ENCODE measurements around the gene GPD2.
"Not testable (repeated sequence)": the region's sequence is repeated elsewhere in the genome, so short reads cannot be mapped to it uniquely, and the experiment has no call there.

Gene GPD2

DNA sequence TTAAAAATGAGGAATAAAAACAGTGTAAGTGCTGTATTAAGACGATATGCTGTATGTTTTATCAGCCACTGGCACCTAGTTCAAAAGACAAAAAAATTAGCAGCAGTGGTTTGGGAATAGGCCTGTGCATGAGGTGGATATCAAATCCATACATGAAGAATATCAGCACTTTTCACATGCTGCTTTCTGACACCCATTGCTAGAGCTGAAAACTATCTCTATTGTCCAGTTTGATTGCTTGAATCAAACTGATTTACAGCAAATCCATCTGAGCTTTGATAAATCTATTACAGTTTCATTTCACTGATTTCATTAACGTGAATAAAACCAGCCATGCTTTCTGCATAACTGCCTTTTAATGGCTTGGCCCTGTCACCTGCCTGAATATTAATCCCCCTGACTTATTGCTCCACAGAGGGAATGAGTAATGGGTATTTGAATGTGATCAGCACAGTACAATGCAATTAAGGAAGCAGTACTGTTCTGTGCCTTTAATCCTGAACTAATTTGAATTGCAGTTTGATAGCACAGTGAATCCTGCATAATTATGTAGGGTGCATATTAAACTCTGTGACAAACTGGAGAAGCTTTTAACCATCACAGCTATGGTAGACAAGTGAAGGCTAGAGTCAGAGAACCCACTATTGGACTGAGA, 154.0 kb downstream of the GPD2 start:
- no peak for DNase-seq

GRCh38 chr2:156592809-156593593, 156.8 kb downstream of the GPD2 start:
- no peak for DNase-seq

DNA sequence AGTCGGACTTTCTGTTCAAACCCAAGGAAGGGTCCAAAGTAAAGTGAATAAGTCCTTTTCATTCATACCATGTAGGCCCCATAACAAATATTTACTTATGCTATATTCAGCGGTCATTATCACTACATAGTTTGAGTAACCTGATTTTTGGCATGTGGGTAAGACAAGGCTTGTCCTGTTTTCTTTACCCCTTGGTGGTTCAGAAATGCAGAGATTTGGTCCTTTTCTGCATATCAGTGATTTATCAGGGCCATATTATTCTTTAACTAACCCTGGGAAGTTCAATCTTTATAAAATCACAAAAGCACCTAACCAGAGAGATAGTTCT, 157.4 kb downstream of the GPD2 start:
- no peak for DNase-seq

DNA sequence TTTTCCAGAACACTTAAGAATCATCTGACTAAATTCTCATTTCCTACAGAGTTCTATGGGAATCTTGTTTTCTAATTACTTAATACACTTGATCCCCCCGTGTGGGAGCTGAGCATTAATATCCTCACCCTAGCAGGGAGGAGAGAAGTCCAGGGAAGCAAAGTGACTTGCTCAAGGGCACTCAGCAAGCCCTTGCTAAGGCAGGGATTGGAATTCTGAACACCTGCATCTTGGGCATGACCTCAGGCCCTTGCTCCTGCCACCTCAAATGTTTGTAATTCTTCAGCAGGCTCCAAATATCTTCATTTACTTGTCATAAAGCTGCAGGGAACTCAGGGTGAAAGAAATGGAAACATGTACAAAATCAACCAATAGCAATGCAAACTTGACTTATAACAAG, 162.4 kb downstream of the GPD2 start:
- no peak for DNase-seq

DNA sequence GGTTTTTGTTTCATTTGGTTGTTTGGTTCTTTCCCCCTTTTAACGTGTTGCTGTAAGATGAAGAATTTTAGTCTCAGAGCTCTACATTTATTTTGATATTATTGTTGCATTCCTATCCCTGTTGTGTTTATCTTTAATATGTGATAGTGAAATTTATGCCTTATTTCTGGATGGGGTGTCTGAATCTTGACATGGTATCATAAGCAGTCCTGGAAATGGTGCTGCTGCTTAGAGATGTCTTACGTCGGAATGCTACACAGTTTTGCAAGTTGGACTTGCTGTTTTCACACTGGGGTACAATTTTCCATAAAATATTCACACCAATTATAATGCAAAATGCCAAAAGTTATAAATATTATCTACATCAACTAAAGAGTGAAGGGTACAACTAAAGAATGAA, 164.0 kb downstream of the GPD2 start:
- DNase-seq: no peak

GRCh38 chr2:156601855-156602551, 165.8 kb downstream of the GPD2 start:
- no peak for DNase-seq

DNA sequence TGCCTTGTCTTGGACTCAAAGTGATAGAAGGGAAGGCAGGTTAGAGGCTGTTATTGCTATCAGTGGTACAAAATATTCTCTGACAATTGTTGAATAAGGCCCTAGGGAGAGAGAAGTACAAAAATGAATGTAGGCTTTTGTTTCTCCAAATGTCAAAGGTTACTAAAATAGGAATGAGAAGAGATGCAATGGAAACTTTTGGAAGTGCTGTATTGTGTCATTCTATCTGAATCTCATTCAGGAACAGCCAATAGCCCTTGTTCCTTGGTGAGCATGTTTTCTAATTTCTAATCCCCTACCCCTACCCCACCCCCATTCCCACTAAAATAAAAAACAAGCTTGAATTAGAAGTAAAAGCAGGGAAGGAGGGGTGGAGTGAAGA, 166.4 kb downstream of the GPD2 start:
- DNase-seq: no peak

- DNase-seq: no peak
Measured at GRCh38 chr2:156615836-156616322, 179.7 kb downstream of the GPD2 start.

DNA sequence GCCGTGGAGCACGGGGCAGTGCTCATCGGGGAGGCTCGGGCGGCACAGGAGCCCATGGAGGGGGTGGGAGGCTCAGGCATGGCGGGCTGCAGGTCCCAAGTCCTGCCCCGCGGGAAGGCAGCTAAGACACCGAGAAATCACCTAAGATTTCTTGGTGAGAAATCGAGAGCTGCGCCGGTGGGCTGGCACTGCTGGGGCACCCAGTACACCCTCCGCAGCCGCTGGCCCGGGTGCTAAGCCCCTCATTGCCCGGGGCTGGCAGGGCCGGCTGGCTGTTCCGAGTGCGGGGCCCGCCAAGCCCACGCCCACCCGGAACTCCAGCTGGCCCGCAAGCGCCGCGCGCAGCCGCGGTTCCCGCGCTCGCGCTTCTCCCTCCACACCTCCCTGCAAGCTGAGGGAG, 181.9 kb downstream of the GPD2 start:
- not testable (repeated sequence) for DNase-seq

GRCh38 chr2:156619021-156619539, 182.9 kb downstream of the GPD2 start:
- no peak for DNase-seq

DNA sequence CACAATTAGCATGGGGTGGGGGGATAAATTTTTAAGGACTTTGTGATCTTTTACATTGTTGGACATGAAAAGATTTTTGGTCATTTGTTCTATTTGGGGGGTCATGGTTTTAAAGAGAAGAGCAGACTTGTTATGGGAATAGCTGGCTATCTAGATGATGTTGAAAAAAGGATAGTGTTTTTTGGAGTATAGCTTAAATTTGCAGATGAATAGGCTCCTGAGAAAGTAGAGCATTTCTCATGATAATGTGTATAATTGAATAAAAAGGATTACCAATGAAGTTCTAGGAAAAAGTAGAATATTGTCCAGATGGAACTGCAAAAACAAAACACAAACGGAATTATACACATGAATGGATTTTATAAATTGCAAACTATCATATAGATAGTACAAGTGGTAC, 186.3 kb downstream of the GPD2 start:
- DNase-seq: no peak

- no peak for DNase-seq
Measured at GRCh38 chr2:156625360-156626170, 189.4 kb downstream of the GPD2 start.

DNA sequence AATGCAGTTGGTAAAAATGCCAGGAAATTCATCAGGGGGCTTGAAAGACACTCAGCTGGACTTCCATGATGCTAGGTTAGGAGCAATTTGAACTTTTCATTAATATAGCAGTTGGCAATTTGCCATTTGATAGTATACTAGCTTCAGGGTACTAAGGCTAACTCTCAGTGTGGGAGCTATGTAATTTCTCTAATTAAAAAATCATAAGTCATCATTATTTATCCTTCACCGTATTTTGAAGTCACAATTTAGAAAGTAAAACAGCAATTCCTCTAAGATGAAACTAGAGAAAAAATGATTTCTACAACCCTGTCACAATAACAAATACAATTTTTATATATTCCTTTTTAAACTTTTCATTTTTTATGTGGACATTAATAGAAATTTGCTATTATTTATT, 190.8 kb downstream of the GPD2 start:
- no peak for DNase-seq

GRCh38 chr2:156630579-156631337, 194.6 kb downstream of the GPD2 start:
- no peak for DNase-seq

DNA sequence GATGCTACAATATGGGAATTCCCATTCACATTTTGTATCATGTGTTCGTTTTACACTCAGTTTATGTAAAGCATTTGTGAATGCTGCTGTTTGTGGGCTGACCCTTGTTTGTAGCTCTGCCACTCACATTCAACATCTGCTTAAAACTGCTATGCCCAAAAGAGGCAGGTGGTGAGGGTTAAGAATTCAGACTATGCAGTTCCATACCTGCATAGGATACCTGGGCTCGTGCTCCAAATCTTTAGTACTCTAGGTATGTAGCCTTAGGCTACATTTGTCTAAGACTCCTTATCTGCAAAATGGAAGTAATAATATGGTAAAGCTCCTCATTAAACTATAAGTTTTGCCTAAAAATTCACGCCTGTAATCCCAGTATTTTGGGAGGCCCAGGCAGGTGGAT, 199.5 kb downstream of the GPD2 start:
- DNase-seq: no peak

Measured in suppressor macrophage treated with lipopolysaccharide for 4 hours (primary cell).